NCI-H2029 treated with DMSO at 0.1 percent for 48 hours (cell line): ENCODE measurements around the gene ZBTB16.

Experiments used
- DNase-seq: peaks from one replicate; lab custom pipeline; 2025; lab: John Stamatoyannopoulos, UW

The ZBTB16 gene

GRCh38 chr11:114211444-114212121 is 152.1 kb downstream of the ZBTB16 start:
- no peak for DNase-seq

- no peak for DNase-seq
These were observed 154.1 kb downstream of the ZBTB16 start for GRCh38 chr11:114213622-114214021.

- DNase-seq: no peak
These were observed 155.9 kb downstream of the ZBTB16 start for GRCh38 chr11:114215428-114215827.

GRCh38 chr11:114215871-114216795 is 156.6 kb downstream of the ZBTB16 start:
- no peak for DNase-seq

GRCh38 chr11:114216796-114217180 is 157.3 kb downstream of the ZBTB16 start:
- no peak for DNase-seq

- DNase-seq: no peak
These were observed 159.0 kb downstream of the ZBTB16 start for GRCh38 chr11:114218508-114218907.

GRCh38 chr11:114219559-114220349 is 160.2 kb downstream of the ZBTB16 start:
- no peak for DNase-seq

GRCh38 chr11:114221037-114221436 is 161.5 kb downstream of the ZBTB16 start:
- DNase-seq: no peak

GRCh38 chr11:114225661-114226060 is 166.2 kb downstream of the ZBTB16 start:
- DNase-seq: no peak

- no peak for DNase-seq
These were observed 166.8 kb downstream of the ZBTB16 start for GRCh38 chr11:114226356-114226755.

- DNase-seq: no peak
These were observed 169.2 kb downstream of the ZBTB16 start for GRCh38 chr11:114228435-114229411.

- no peak for DNase-seq
These were observed 170.7 kb downstream of the ZBTB16 start for GRCh38 chr11:114230031-114230704.

GRCh38 chr11:114232400-114233059 is 173.0 kb downstream of the ZBTB16 start:
- DNase-seq: no peak

- DNase-seq: peak; percentile 11
These were observed 174.2 kb downstream of the ZBTB16 start for GRCh38 chr11:114233755-114234154.

GRCh38 chr11:114236829-114237228 is 177.3 kb downstream of the ZBTB16 start:
- DNase-seq: no peak

GRCh38 chr11:114237321-114238280 is 178.1 kb downstream of the ZBTB16 start:
- DNase-seq: no peak

- no peak for DNase-seq
These were observed 180.2 kb downstream of the ZBTB16 start for GRCh38 chr11:114239753-114240161.

GRCh38 chr11:114242032-114242431 is 182.5 kb downstream of the ZBTB16 start:
- DNase-seq: no peak
